Glutamatergic neuron (in vitro differentiated cells): ENCODE data around the gene PNPLA7. TPM values are rescaled to one million over a fixed set of nuclear protein-coding genes. Genes with fewer than 3 reads are reported as not detected.
A peak's percentile ranks its signal among the peaks of the same experiment; 100 is the strongest.

Experiments used
- DNase-seq: peaks from one replicate; pipeline ENCODE4 v3.0.0; 2022
- H3K27ac Mint-ChIP-seq: one replicate; pipeline ENCODE4 v1.8.0; 2020; ENCODE audit warnings: mild to moderate bottlenecking, mixed read lengths, inconsistent platforms; ENCODE audit not compliant: unreplicated experiment
- H3K27me3 Mint-ChIP-seq: one replicate; pipeline ENCODE4 v1.8.0; 2020; ENCODE audit warnings: mild to moderate bottlenecking, moderate library complexity, mixed read lengths, inconsistent platforms; ENCODE audit not compliant: unreplicated experiment
- H3K36me3 Mint-ChIP-seq: one replicate; pipeline ENCODE4 v1.8.0; 2020; ENCODE audit warnings: mild to moderate bottlenecking, mixed read lengths, inconsistent platforms; ENCODE audit not compliant: unreplicated experiment
- H3K4me1 Mint-ChIP-seq: one replicate; pipeline ENCODE4 v1.8.0; 2020; ENCODE audit warnings: mild to moderate bottlenecking, low read depth, mixed read lengths, inconsistent platforms; ENCODE audit not compliant: unreplicated experiment
- H3K4me3 Mint-ChIP-seq: one replicate; pipeline ENCODE4 v1.8.0; 2020; ENCODE audit warnings: mild to moderate bottlenecking, mixed read lengths, inconsistent platforms; ENCODE audit not compliant: unreplicated experiment
- H3K9me3 Mint-ChIP-seq: one replicate; pipeline ENCODE4 v1.8.0; 2020; ENCODE audit warnings: mild to moderate bottlenecking, moderate library complexity, mixed read lengths, inconsistent platforms; ENCODE audit not compliant: unreplicated experiment
- total RNA-seq: library from RNA; stranded (reverse); fragmentation: NEBNext Ultra II Directional; extraction: Animal tissue kit (Norgen Biotek cat#: 25700); gene quantifications from one replicate; pipeline ENCODE4 v1.2.1, GENCODE V29; 2021; ENCODE audit not compliant: unreplicated experiment
- TF ChIP-seq, protein P1 (sequence below): fragments of 200-600 bp; sonication (generic); IDR thresholded peaks from one replicate; pipeline ENCODE4 v1.5.0; 2021; ENCODE audit not compliant: partially characterized antibody, unreplicated experiment

The PNPLA7 gene
- total RNA-seq, 1 donor from 2014 or later = 6.7 TPM

DNA sequence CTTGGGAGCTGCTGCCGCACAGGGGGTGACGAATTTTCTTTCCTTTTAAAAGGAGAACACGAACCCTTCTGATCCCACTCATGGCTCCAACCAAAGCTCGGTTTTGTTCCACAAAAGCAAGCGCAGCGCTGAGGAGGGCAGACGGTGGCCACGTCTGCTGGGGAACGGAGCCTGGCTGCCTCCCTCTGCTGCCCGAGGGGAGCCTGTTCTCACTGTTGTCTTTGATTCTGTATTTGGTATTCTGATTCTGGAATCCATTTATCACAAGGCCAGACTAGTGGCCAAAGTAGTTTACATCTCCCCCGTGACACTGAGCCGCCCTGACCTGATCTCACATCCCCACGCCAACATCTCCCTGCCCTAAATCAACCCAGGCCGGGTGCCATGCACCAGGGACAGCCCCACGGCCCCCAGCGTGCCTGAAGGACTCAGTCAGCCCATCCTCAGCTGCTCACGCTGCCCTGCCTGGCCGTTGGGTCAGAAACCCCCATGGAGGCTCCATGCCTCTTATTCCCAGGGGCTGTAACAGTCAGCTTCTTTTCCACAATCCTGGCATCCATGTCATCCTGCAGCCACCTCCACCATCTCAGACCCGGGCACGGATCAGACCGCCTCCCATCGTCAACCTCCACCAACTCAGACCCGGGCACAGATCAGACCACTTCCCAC, 84.3 kb downstream of the PNPLA7 start:
- H3K27ac Mint-ChIP-seq = no peak overlapping the region
- TF ChIP-seq, protein P1, sequence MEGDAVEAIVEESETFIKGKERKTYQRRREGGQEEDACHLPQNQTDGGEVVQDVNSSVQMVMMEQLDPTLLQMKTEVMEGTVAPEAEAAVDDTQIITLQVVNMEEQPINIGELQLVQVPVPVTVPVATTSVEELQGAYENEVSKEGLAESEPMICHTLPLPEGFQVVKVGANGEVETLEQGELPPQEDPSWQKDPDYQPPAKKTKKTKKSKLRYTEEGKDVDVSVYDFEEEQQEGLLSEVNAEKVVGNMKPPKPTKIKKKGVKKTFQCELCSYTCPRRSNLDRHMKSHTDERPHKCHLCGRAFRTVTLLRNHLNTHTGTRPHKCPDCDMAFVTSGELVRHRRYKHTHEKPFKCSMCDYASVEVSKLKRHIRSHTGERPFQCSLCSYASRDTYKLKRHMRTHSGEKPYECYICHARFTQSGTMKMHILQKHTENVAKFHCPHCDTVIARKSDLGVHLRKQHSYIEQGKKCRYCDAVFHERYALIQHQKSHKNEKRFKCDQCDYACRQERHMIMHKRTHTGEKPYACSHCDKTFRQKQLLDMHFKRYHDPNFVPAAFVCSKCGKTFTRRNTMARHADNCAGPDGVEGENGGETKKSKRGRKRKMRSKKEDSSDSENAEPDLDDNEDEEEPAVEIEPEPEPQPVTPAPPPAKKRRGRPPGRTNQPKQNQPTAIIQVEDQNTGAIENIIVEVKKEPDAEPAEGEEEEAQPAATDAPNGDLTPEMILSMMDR = no peak
- H3K36me3 Mint-ChIP-seq = peaks cover 6% of the 10 kb centered on the region
- H3K9me3 Mint-ChIP-seq = peaks cover 9% of the 10 kb centered on the region
- peaks cover 6% of the 10 kb centered on the region for H3K27me3 Mint-ChIP-seq
- no peak for DNase-seq
- peak overlapping the region; percentile 60 for H3K4me3 Mint-ChIP-seq
- H3K4me1 Mint-ChIP-seq = peaks cover 2% of the 10 kb centered on the region

- DNase-seq = no peak
- peaks cover 9% of the 10 kb centered on the region for H3K9me3 Mint-ChIP-seq
- no peak overlapping the region for H3K4me3 Mint-ChIP-seq
- H3K27ac Mint-ChIP-seq = no peak overlapping the region
- TF ChIP-seq, protein P1 = no peak
- peaks cover 6% of the 10 kb centered on the region for H3K36me3 Mint-ChIP-seq
- H3K4me1 Mint-ChIP-seq = peaks cover 2% of the 10 kb centered on the region
- peaks cover 5% of the 10 kb centered on the region for H3K27me3 Mint-ChIP-seq
These were observed 85.0 kb downstream of the PNPLA7 start for GRCh38 chr9:137465000-137465719.

DNA sequence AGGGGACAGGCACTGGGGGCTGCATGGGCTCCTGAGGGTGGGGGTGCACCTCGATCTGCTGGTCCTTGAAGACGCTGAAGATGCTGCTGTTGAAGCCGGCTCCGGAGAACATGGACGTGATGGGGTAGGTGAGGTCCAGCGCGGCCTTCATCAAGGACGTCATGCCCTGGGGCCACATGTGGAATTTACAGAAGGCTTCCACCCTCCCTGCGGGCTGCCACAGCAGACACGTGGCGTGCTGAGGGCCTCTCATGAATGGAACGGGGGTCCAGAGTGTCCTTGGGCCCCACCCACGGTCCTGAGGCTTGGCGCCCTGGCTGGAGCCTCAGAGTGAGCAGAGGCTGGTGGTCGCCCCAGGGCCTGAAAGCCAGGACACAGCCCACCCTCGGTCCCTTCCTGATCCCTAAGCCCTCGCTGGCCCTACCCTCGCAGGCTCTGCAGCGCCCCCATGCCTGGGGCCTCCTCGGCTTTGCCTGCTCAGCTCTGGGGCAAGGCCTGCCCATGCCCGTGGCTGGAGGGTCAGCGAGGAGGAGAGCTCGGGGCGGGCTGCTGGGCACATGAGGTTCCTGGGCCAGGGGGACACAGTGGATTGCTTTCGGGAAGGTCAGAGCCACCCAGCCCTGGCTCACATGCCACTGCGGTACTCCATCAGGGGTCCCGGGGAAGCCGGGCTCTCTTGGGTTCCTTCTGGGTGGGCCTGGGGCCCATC, 85.8 kb downstream of the PNPLA7 start:
- no peak for DNase-seq
- Mint-ChIP-seq H3K27me3 (peaks cover 5% of the 10 kb centered on the region), H3K4me3 (no peak overlapping the region), H3K27ac (no peak overlapping the region), H3K4me1 (peaks cover 2% of the 10 kb centered on the region), H3K36me3 (peaks cover 6% of the 10 kb centered on the region), H3K9me3 (peaks cover 9% of the 10 kb centered on the region)
- TF ChIP-seq, protein P1 = no peak

DNA sequence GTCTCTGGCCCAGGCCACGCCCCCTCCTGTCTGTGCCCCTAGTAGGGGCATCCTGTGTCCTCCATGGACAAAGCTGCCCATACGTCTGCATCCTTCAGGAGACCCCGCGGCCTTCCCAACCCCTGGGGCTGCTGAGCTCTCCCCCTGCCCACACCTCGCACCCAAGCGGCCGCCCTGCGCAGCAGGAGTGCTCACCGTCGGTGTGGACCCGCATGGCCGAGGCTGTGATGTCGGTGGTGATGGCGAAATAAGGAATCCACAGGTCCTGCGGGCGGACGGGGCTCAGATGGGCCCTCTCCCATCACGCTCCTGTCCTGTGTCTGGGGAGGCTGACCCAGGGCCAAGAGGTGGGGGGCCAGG, 86.3 kb downstream of the PNPLA7 start:
- peaks cover 6% of the 10 kb centered on the region for H3K36me3 Mint-ChIP-seq
- peaks cover 5% of the 10 kb centered on the region for H3K27me3 Mint-ChIP-seq
- H3K4me3 Mint-ChIP-seq = no peak overlapping the region
- no peak for DNase-seq
- H3K9me3 Mint-ChIP-seq = peaks cover 9% of the 10 kb centered on the region
- TF ChIP-seq, protein P1 = no peak
- H3K4me1 Mint-ChIP-seq = peaks cover 2% of the 10 kb centered on the region
- no peak overlapping the region for H3K27ac Mint-ChIP-seq
